B cell (primary cell): ENCODE measurements around the gene STK24. TPM values are rescaled to one million over a fixed set of nuclear protein-coding genes. Genes with fewer than 3 reads are reported as not detected.

Experiments used
- ATAC-seq: fragments of 200-7000 bp; cut with Tn5 transposase; one replicate; pipeline ENCODE4 v1.10.0; 2021; ENCODE audit warnings: low read depth, mild to moderate bottlenecking, moderate number of reproducible peaks, moderate library complexity
- CTCF ChIA-PET: fragments of 350-600 bp; sonication (Branson Sonifier 250); formaldehyde crosslinking; loops from one replicate; lab custom pipeline; 2021; ENCODE audit warnings: antibody characterized with exemption, inconsistent platforms; lab: Charles Lee
- POLR2A ChIA-PET: fragments of 350-600 bp; sonication (Branson Sonifier 250); formaldehyde crosslinking; loops from one replicate; lab custom pipeline; 2021; ENCODE audit warnings: antibody characterized with exemption; lab: Charles Lee
- DNase-seq: peaks from one replicate; pipeline ENCODE4 v3.0.0; 2013
- H2AFZ ChIP-seq: 2 replicates; pipeline ENCODE4 v1.6.1; 2012; ENCODE audit warnings: mild to moderate bottlenecking, low read depth, low read length; ENCODE audit not compliant: insufficient read depth, poor library complexity, severe bottlenecking
- H3K27ac ChIP-seq, 2 donors: 1 replicate in 1 of 2; 2 replicates in 1 of 2; pipeline ENCODE4 v1.5.1; 2012 to 2013; ENCODE audit warnings: low read length in 2 of 2, mild to moderate bottlenecking in 2 of 2, moderate library complexity in 1 of 2
- H3K27me3 ChIP-seq, 4 experiments: fragments of 200-600 bp in 1 of 4; sonication (generic) in 1 of 4; replicated peaks in 1 of 4; 1 replicate in 2 of 4; 2 replicates in 2 of 4; pipeline versions ENCODE4 v1.6.1 to v1.7.0; 2013 to 2016; ENCODE audit warnings: low read length in 3 of 4, mild to moderate bottlenecking in 2 of 4, mixed read lengths in 1 of 4, moderate library complexity in 1 of 4; ENCODE audit not compliant: insufficient read depth in 4 of 4, control insufficient read depth in 3 of 4; ENCODE audit errors: control extremely low read depth in 1 of 4
- H3K36me3 ChIP-seq, 2 experiments: replicated peaks in 1 of 2; 1 replicate in 1 of 2; 2 replicates in 1 of 2; pipeline versions ENCODE4 v1.6.1 to v1.7.1; 2013; ENCODE audit warnings: low read length in 1 of 2; ENCODE audit not compliant: insufficient read depth in 2 of 2, control insufficient read depth in 1 of 2; ENCODE audit errors: control extremely low read depth in 1 of 2, extremely low read depth in 1 of 2
- H3K4me1 ChIP-seq, 2 donors: fragments of 200-600 bp in 1 of 2; sonication (generic) in 1 of 2; 1 replicate in 1 of 2; 2 replicates in 1 of 2; pipeline versions ENCODE4 v1.5.1 to v1.6.1; 2013 to 2017; ENCODE audit warnings: low read length in 2 of 2; ENCODE audit not compliant: control insufficient read depth in 2 of 2, insufficient read depth in 2 of 2
- H3K4me2 ChIP-seq: replicated peaks from 2 replicates; pipeline ENCODE3; 2012; ENCODE audit warnings: mild to moderate bottlenecking, low read depth, low read length; ENCODE audit not compliant: poor library complexity, severe bottlenecking
- H3K4me3 ChIP-seq, 5 experiments: fragments of 200-600 bp in 1 of 5; sonication (generic) in 1 of 5; 1 replicate in 3 of 5; 2 replicates in 2 of 5; pipeline versions ENCODE4 v1.5.1 to v1.7.0; 2011 to 2016; ENCODE audit warnings: low read length in 4 of 5, mild to moderate bottlenecking in 4 of 5, low read depth in 2 of 5, control low read depth in 1 of 5, moderate library complexity in 1 of 5; ENCODE audit not compliant: insufficient read depth in 1 of 5; ENCODE audit errors: control extremely low read depth in 1 of 5, extremely low read depth in 1 of 5
- H3K79me2 ChIP-seq: fragments of 200-600 bp; sonication (generic); one replicate; pipeline ENCODE4 v1.6.0; 2016; ENCODE audit warnings: low read length; ENCODE audit not compliant: control insufficient read depth, insufficient read depth
- H3K9ac ChIP-seq: fragments of 200-600 bp; sonication (generic); 2 replicates; pipeline ENCODE4 v1.6.1; 2017; ENCODE audit warnings: mild to moderate bottlenecking, low read length, moderate library complexity
- H3K9me3 ChIP-seq, 3 donors: one replicate each; pipeline versions ENCODE4 v1.6.1 to v1.7.1; 2013; ENCODE audit warnings: low read length in 2 of 3; ENCODE audit not compliant: control insufficient read depth in 2 of 3, insufficient read depth in 1 of 3; ENCODE audit errors: control extremely low read depth in 1 of 3
- H4K20me1 ChIP-seq: 2 replicates; pipeline ENCODE4 v1.6.0; 2012; ENCODE audit warnings: mild to moderate bottlenecking, low read length; ENCODE audit not compliant: insufficient read depth, control insufficient read depth, poor library complexity, severe bottlenecking
- H3K27ac Mint-ChIP-seq: one replicate; pipeline ENCODE4 v1.8.0; 2021; ENCODE audit warnings: mixed read lengths
- H3K27me3 Mint-ChIP-seq: one replicate; pipeline ENCODE4 v1.8.0; 2021; ENCODE audit warnings: mixed read lengths
- H3K4me1 Mint-ChIP-seq: one replicate; pipeline ENCODE4 v1.8.0; 2021; ENCODE audit warnings: mixed read lengths
- H3K4me3 Mint-ChIP-seq: one replicate; pipeline ENCODE4 v1.8.0; 2021; ENCODE audit warnings: mixed read lengths
- H3K9me3 Mint-ChIP-seq: one replicate; pipeline ENCODE4 v1.8.0; 2022; ENCODE audit warnings: mixed read lengths; ENCODE audit not compliant: insufficient read depth
- CTCF ChIP-seq: fragments of 200-600 bp; IDR thresholded peaks from one replicate; pipeline ENCODE4 v1.8.0; 2022; ENCODE audit warnings: antibody characterized with exemption, mild to moderate bottlenecking
- EZH2 ChIP-seq: IDR thresholded peaks from 2 replicates; pipeline ENCODE4 v1.6.1; 2012; ENCODE audit warnings: borderline replicate concordance, low read depth, mild to moderate bottlenecking, moderate library complexity, low read length; ENCODE audit not compliant: insufficient read depth, poor library complexity, severe bottlenecking
- WGBS: methylation state at CpG from one replicate; pipeline ENCODE4 v1.1.5; 2013; ENCODE audit warnings: missing lambda C conversion rate; ENCODE audit not compliant: insufficient coverage; 5-methylcytosine and 5-hydroxymethylcytosine counted together
- intact Hi-C: fragments of 100-400 bp; cut with micrococcal nuclease; formaldehyde crosslinking; loops from one replicate; pipeline ENCODE4 v1.10.0; 2022
- polyA plus RNA-seq: library from polyadenylated mRNA; depleted of rRNA; stranded (reverse); fragments of >200 nt; gene quantifications from 2 replicates; pipeline ENCODE4 v1.2.3, GENCODE V29; 2012
- total RNA-seq, 2 donors: library from RNA; stranded (reverse); fragments of 120-200 nt in 1 of 2; gene quantifications; 1 replicate in 1 of 2; 2 replicates in 1 of 2; pipeline versions ENCODE4 v1.2.3 to v1.2.4, GENCODE V29; 2013 to 2022

The STK24 gene
- total and polyA plus RNA-seq, 2 donors (not counting 1 experiment from before 2014, with no cell fraction given) = 47.2 to 117 TPM

- no peak for DNase-seq
- H3K36me3 ChIP-seq = peaks cover 0 to 24% of the 10 kb centered on the region in 2 experiments
- WGBS = 94% methylated on average over 11 of the region's 14 CpGs
- intact Hi-C loops = no loop called here
- no peak overlapping the region for H3K4me3 ChIP-seq
- H4K20me1 ChIP-seq = peaks cover 98% of the 10 kb centered on the region
- no peak overlapping the region for H2AFZ ChIP-seq
- no peaks in the 10 kb centered on the region for H3K9me3 ChIP-seq
- ATAC-seq = no peak
- CTCF ChIA-PET = interaction anchor here (1.1 to 4.8 kb wide), 4 partner anchors 16 to 169 kb away, joined by 3 to 40 read pairs (median 6); no protein-coding TSS in a partner anchor
- H3K27ac Mint-ChIP-seq = peak overlapping the region; percentile 26
- H3K27me3 ChIP-seq = no peaks in the 10 kb centered on the region
- no peak overlapping the region for H3K4me3 Mint-ChIP-seq
- H3K4me1 ChIP-seq = peaks cover 38 to 65% of the 10 kb centered on the region in 2 donors
- POLR2A ChIA-PET = no interaction called here
- no peaks in the 10 kb centered on the region for H3K9me3 Mint-ChIP-seq
- H3K27ac ChIP-seq = no peak overlapping the region
- peaks cover 79% of the 10 kb centered on the region for H3K4me1 Mint-ChIP-seq
- TF ChIP-seq EZH2 (no peak), CTCF (no peak)
- peaks cover 96% of the 10 kb centered on the region for H3K79me2 ChIP-seq
- H3K9ac ChIP-seq = no peak overlapping the region
- no peaks in the 10 kb centered on the region for H3K27me3 Mint-ChIP-seq
- no peak overlapping the region for H3K4me2 ChIP-seq
Observed at GRCh38 chr13:98483601-98484288, 93.2 kb downstream of the STK24 start.
